ENCODE data around the gene NCOA1. TPM values are rescaled to one million over a fixed set of nuclear protein-coding genes. Genes with fewer than 3 reads are reported as not detected.

Gene NCOA1
- total RNA-seq, 1 experiment from 2014 or later: 24.6 TPM

DNA sequence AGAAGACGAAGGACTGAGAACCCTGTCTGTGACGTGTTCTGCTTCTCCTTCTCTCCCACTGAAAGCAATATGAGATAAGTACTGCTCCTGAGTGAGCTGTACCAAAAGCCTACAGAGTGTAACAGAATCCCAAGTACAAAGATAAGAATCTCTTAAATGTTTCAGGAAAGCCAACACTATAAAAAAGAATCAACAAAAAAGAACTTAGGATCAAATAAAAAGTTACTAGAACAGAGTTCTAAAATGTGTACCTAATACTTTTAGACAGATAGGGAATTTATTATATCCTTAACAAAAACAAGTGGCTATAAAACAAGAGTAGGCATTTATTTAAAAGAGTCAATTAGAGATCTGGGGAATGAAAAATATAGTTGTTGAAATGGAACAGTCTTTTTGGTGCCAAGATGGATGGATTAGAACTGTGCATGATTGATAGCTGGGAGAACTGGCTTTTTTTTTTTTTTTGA is 49.0 kb downstream of the NCOA1 start:
- Histone ChIP-seq H3K4me3 (ENCODE audit: low read depth in 2 of 2, low read length in 2 of 2) (no peak overlapping the region), H3K27ac (ENCODE audit: low read length) (no peak overlapping the region), H3K36me3 (ENCODE audit: control insufficient read depth, insufficient read depth, low read length) (no peaks in the 10 kb centered on the region), H3K4me1 (ENCODE audit: control insufficient read depth, insufficient read depth, low read length) (no peaks in the 10 kb centered on the region), H3K27me3 (ENCODE audit: control insufficient read depth, insufficient read depth, low read length) (no peaks in the 10 kb centered on the region), H3K9me3 (ENCODE audit: control insufficient read depth, insufficient read depth, low read depth, low read length) (peaks cover 10% of the 10 kb centered on the region; the same call in 1 of the 2 replicates)
- in situ Hi-C loops (cut with HindIII; ENCODE audit: low pct_unique_long_range_greater_than_20kb, low sequenced_read_pairs) (no loop called here), intact Hi-C loops (cut with micrococcal nuclease; ENCODE audit: unreplicated experiment) (no loop called here)
- DNase-seq (ENCODE audit: low read depth, low spot score) (no peak), ATAC-seq (no peak)
- CTCF ChIA-PET: interaction anchor here (0.7 kb wide), 1 partner anchor 156 kb away, joined by 10 read pairs; no protein-coding TSS in a partner anchor
- no TSS peak for BruUV-seq (replicated peaks)
- TF ChIP-seq POLR2AphosphoS5 (IDR thresholded peaks at IDR 0.05; ENCODE audit: low read depth, low read length) (no peak), TCF7L2 (IDR thresholded peaks at IDR 0.05; ENCODE audit: low read depth, low read length) (no peak), SIN3A (IDR thresholded peaks at IDR 0.05; ENCODE audit: borderline replicate concordance, insufficient read depth, low read depth, low read length) (no peak)
- TF ChIP-seq, protein P1, sequence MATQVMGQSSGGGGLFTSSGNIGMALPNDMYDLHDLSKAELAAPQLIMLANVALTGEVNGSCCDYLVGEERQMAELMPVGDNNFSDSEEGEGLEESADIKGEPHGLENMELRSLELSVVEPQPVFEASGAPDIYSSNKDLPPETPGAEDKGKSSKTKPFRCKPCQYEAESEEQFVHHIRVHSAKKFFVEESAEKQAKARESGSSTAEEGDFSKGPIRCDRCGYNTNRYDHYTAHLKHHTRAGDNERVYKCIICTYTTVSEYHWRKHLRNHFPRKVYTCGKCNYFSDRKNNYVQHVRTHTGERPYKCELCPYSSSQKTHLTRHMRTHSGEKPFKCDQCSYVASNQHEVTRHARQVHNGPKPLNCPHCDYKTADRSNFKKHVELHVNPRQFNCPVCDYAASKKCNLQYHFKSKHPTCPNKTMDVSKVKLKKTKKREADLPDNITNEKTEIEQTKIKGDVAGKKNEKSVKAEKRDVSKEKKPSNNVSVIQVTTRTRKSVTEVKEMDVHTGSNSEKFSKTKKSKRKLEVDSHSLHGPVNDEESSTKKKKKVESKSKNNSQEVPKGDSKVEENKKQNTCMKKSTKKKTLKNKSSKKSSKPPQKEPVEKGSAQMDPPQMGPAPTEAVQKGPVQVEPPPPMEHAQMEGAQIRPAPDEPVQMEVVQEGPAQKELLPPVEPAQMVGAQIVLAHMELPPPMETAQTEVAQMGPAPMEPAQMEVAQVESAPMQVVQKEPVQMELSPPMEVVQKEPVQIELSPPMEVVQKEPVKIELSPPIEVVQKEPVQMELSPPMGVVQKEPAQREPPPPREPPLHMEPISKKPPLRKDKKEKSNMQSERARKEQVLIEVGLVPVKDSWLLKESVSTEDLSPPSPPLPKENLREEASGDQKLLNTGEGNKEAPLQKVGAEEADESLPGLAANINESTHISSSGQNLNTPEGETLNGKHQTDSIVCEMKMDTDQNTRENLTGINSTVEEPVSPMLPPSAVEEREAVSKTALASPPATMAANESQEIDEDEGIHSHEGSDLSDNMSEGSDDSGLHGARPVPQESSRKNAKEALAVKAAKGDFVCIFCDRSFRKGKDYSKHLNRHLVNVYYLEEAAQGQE (IDR thresholded peaks at IDR 0.05; ENCODE audit: insufficient read depth in 1 of 2, low read depth in 2 of 2, low read length in 1 of 2): no peak
- TF ChIP-seq, protein P2, sequence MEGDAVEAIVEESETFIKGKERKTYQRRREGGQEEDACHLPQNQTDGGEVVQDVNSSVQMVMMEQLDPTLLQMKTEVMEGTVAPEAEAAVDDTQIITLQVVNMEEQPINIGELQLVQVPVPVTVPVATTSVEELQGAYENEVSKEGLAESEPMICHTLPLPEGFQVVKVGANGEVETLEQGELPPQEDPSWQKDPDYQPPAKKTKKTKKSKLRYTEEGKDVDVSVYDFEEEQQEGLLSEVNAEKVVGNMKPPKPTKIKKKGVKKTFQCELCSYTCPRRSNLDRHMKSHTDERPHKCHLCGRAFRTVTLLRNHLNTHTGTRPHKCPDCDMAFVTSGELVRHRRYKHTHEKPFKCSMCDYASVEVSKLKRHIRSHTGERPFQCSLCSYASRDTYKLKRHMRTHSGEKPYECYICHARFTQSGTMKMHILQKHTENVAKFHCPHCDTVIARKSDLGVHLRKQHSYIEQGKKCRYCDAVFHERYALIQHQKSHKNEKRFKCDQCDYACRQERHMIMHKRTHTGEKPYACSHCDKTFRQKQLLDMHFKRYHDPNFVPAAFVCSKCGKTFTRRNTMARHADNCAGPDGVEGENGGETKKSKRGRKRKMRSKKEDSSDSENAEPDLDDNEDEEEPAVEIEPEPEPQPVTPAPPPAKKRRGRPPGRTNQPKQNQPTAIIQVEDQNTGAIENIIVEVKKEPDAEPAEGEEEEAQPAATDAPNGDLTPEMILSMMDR (IDR thresholded peaks at IDR 0.05): no peak
- POLR2A ChIA-PET: no interaction called here

DNA sequence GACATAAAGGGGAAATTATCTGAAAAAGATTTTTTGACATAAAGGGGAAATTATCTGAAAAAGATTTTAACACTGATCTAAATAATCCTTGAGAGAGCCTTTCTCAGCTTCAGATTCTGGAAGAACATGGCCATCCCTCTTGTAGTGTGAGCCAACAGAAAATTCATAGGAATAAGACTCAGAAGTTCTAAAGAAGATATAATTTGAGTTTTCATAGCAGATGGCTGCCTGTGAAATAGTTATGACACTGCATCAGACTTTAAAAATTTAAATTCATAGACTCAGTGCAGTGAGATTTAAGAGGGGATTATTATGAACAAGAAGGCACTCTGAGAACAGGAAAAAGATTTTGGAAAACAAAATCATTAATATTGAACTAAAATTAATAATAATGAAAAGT is 50.6 kb downstream of the NCOA1 start:
- H3K4me1 ChIP-seq (ENCODE audit: control insufficient read depth, insufficient read depth, low read length): no peaks in the 10 kb centered on the region
- H3K36me3 ChIP-seq (ENCODE audit: control insufficient read depth, insufficient read depth, low read length): no peaks in the 10 kb centered on the region
- ChIA-PET CTCF (no interaction called here), POLR2A (no interaction called here)
- no TSS peak for BruUV-seq (replicated peaks)
- H3K4me3 ChIP-seq (ENCODE audit: low read depth in 2 of 2, low read length in 2 of 2): no peak overlapping the region
- H3K9me3 ChIP-seq (ENCODE audit: control insufficient read depth, insufficient read depth, low read depth, low read length): peaks cover 10% of the 10 kb centered on the region; the same call in 1 of the 2 replicates
- no peaks in the 10 kb centered on the region for H3K27me3 ChIP-seq (ENCODE audit: control insufficient read depth, insufficient read depth, low read length)
- no peak overlapping the region for H3K27ac ChIP-seq (ENCODE audit: low read length)
- TF ChIP-seq, protein P2 (IDR thresholded peaks at IDR 0.05): no peak
- no peak for TF ChIP-seq TCF7L2 (IDR thresholded peaks at IDR 0.05; ENCODE audit: low read depth, low read length)
- TF ChIP-seq SIN3A (IDR thresholded peaks at IDR 0.05; ENCODE audit: borderline replicate concordance, insufficient read depth, low read depth, low read length): no peak
- TF ChIP-seq, protein P1 (IDR thresholded peaks at IDR 0.05; ENCODE audit: insufficient read depth in 1 of 2, low read depth in 2 of 2, low read length in 1 of 2): no peak
- no peak for TF ChIP-seq POLR2AphosphoS5 (IDR thresholded peaks at IDR 0.05; ENCODE audit: low read depth, low read length)
- intact Hi-C loops (cut with micrococcal nuclease; ENCODE audit: unreplicated experiment): no loop called here
- no peak for DNase-seq (ENCODE audit: low read depth, low spot score)
- in situ Hi-C loops (cut with HindIII; ENCODE audit: low pct_unique_long_range_greater_than_20kb, low sequenced_read_pairs): no loop called here
- ATAC-seq: no peak

Measured in Panc1 (cell line).